Measurements from ENCODE around the gene CCDC82. TPM values are rescaled to one million over a fixed set of nuclear protein-coding genes. Genes with fewer than 3 reads are reported as not detected.

CCDC82 gene
- polyA plus RNA-seq, 1 of the 3 experiments (the other 2 are of a cell fraction), result 8.7 TPM

DNA sequence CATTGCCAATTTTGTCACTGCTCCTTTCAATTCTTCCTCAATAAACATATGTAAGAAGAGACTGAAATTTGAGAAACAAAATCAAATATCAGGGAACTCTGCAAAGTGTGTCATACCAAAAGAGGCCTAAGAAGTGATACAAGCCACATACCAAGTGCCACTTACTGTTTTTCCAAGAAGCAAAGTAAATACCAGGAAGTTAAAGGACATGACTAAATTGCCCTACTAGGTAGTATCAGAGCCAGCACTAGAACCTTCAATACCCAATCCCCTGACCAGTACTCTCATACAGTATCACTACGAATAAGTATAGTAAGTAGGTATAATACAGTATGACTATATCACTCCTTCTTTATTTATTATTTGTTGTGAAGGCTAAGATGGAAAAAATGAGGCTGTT is 60.3 kb downstream of the CCDC82 start (continued):
- no peak for TF ChIP-seq FOXJ3 (CRISPR knock-in tag; IDR thresholded peaks at IDR 0.05)

DNA sequence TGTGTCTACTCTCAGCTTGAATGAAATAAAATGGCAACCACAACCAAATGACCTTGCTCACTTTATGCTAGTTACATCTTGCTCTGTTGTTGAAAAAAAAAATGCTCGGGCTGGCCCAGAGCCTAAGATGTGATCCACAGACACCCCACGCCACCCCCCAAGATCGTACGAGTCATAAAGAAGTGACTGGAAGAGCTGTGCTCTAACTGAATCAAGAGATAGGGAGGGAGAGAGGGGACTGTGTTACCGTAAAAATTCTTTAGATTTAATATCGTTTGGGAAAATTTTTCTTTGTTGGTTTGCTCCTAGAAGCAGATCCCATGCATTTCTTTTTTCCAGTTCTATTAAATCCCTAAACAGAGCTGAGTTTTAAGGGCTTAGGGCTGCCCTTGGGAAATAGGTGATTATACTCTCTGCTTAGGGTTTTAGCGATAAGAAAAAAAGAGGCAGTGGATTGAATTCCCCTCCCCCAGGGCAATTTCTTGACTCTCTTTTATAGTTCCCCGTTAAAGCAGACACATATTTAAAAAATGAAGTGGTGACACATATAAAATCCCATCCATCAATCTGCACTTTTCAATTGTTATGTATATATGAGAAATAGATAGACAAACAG is 61.2 kb downstream of the CCDC82 start:
- Histone ChIP-seq H3K9ac (peak overlapping the region; percentile 52), H2AFZ (ENCODE audit: low read depth) (0 out of 2 replicates have a peak overlapping the region, but pooled peaks have one; percentile 19), H3K4me2 (peak overlapping the region; percentile 61), H3K36me3 (replicated peaks in 1 of 2; ENCODE audit: control insufficient read depth in 1 of 2, insufficient read depth in 2 of 2, low read length in 1 of 2) (peaks cover 2 to 18% of the 10 kb centered on the region in 2 experiments), H3K9me3 (no peaks in the 10 kb centered on the region), H3K4me1 (ENCODE audit: control insufficient read depth in 1 of 2, insufficient read depth in 2 of 2, low read depth in 1 of 2, low read length in 1 of 2) (peaks cover 0 to 49% of the 10 kb centered on the region in 2 experiments), H3K27me3 (ENCODE audit: insufficient read depth) (no peaks in the 10 kb centered on the region), H4K20me1 (ENCODE audit: insufficient read depth) (no peaks in the 10 kb centered on the region; the same call in 1 of the 2 replicates), H3K27ac (ENCODE audit: low read depth in 2 of 2, low read length in 1 of 2) (peak overlapping the region; percentile 41 to 65), H3K79me2 (ENCODE audit: insufficient read depth) (peaks cover 100% of the 10 kb centered on the region), H3F3A (replicated peaks; ENCODE audit: insufficient read depth) (peaks cover 60% of the 10 kb centered on the region), H3K9me2 (no peaks in the 10 kb centered on the region), H3K4me3 (ENCODE audit: low read depth in 2 of 2, low read length in 1 of 2) (peak overlapping the region in 1 of 2 experiments; percentile 36; a peak in 2 of 4 replicates)
- CTCF ChIA-PET, result interaction anchor here (0.7 to 1.5 kb wide), 2 partner anchors 13 to 15 kb away, joined by 3 to 7 read pairs; partner anchors contain the start of gene MAML2
- DNase-seq, result no peak
- 31% methylated on average over 8 of the region's 8 CpGs for WGBS (ENCODE audit: low lambda C conversion rate)
- POLR2A ChIA-PET, result no interaction called here
- TF ChIP-seq RFX5 (IDR thresholded peaks at IDR 0.05; ENCODE audit: low read length) (no peak), CHD2 (IDR thresholded peaks at IDR 0.05; ENCODE audit: low read length, partially characterized antibody) (no peak), EP300 (IDR thresholded peaks at IDR 0.05; ENCODE audit: borderline replicate concordance in 1 of 2, low read depth in 1 of 2, low read length in 1 of 2) (peak in 1 of 2 experiments; percentile 27; a peak in 1 of 4 replicates), TCF12 (IDR thresholded peaks at IDR 0.05) (0 out of 2 replicates have a peak, but pooled peaks have one; percentile 12), NFIC (IDR thresholded peaks at IDR 0.05; ENCODE audit: borderline replicate concordance) (peak; percentile 52), POLR2AphosphoS5 (IDR thresholded peaks at IDR 0.05; ENCODE audit: low read depth, low read length) (no peak)

DNA sequence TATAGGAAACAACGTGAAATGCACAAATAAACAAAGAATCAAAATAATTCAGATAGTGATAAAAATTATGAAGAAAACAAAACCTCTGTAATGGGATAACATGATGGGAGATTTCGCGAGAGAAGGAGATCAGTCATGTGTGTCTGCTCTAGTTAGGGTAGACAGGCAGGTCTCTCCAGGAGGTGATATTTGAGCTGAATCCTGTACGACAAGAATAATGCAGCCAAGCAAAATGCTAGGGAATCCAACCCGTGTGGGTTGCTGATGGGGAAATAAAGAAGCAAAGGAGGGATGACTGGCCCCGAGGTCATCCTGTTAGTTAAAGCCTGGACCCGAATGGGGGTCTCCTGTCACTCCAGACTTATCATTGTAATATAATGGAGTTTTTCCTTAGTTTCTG is 62.8 kb downstream of the CCDC82 start:
- Histone ChIP-seq H3K4me2 (no peak overlapping the region), H3K9me2 (no peaks in the 10 kb centered on the region), H4K20me1 (ENCODE audit: insufficient read depth) (no peaks in the 10 kb centered on the region; the same call in 1 of the 2 replicates), H3K4me1 (ENCODE audit: control insufficient read depth in 1 of 2, insufficient read depth in 2 of 2, low read depth in 1 of 2, low read length in 1 of 2) (peaks cover 0 to 34% of the 10 kb centered on the region in 2 experiments; a peak in 3 of 4 replicates), H3K9ac (no peak overlapping the region), H3K79me2 (ENCODE audit: insufficient read depth) (peaks cover 100% of the 10 kb centered on the region), H2AFZ (ENCODE audit: low read depth) (no peak overlapping the region), H3K27ac (ENCODE audit: low read depth in 2 of 2, low read length in 1 of 2) (peak overlapping the region in 1 of 2 experiments; percentile 75; a peak in 1 of 4 replicates), H3K4me3 (ENCODE audit: low read depth in 2 of 2, low read length in 1 of 2) (no peak overlapping the region), H3F3A (replicated peaks; ENCODE audit: insufficient read depth) (peaks cover 52% of the 10 kb centered on the region), H3K27me3 (ENCODE audit: insufficient read depth) (no peaks in the 10 kb centered on the region), H3K36me3 (replicated peaks in 1 of 2; ENCODE audit: control insufficient read depth in 1 of 2, insufficient read depth in 2 of 2, low read length in 1 of 2) (peaks cover 5 to 24% of the 10 kb centered on the region in 2 experiments), H3K9me3 (no peaks in the 10 kb centered on the region)
- ChIA-PET POLR2A (no interaction called here), CTCF (no interaction called here)
- DNase-seq, result no peak
- 90% methylated on average over 7 of the region's 7 CpGs for WGBS (ENCODE audit: low lambda C conversion rate)
- TF ChIP-seq, protein P1, sequence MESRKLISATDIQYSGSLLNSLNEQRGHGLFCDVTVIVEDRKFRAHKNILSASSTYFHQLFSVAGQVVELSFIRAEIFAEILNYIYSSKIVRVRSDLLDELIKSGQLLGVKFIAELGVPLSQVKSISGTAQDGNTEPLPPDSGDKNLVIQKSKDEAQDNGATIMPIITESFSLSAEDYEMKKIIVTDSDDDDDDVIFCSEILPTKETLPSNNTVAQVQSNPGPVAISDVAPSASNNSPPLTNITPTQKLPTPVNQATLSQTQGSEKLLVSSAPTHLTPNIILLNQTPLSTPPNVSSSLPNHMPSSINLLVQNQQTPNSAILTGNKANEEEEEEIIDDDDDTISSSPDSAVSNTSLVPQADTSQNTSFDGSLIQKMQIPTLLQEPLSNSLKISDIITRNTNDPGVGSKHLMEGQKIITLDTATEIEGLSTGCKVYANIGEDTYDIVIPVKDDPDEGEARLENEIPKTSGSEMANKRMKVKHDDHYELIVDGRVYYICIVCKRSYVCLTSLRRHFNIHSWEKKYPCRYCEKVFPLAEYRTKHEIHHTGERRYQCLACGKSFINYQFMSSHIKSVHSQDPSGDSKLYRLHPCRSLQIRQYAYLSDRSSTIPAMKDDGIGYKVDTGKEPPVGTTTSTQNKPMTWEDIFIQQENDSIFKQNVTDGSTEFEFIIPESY (IDR thresholded peaks at IDR 0.05; ENCODE audit: borderline replicate concordance, low read depth), result no peak
- no peak for TF ChIP-seq YY1 (IDR thresholded peaks at IDR 0.05; ENCODE audit: low read depth)
- no peak for TF ChIP-seq EZH2phosphoT487 (IDR thresholded peaks at IDR 0.05; ENCODE audit: borderline replicate concordance, low read depth)
- no peak for TF ChIP-seq TAF1 (IDR thresholded peaks at IDR 0.05; ENCODE audit: borderline replicate concordance, low read depth, low read length)
- TF ChIP-seq RXRA (IDR thresholded peaks at IDR 0.05; ENCODE audit: borderline replicate concordance, low read depth), result no peak
- no peak for TF ChIP-seq EP300 (IDR thresholded peaks at IDR 0.05; ENCODE audit: borderline replicate concordance in 1 of 2, low read depth in 1 of 2, low read length in 1 of 2)
- no peak for TF ChIP-seq ELF1 (IDR thresholded peaks at IDR 0.05)
- no peak for TF ChIP-seq SMC3 (IDR thresholded peaks at IDR 0.05; ENCODE audit: low read depth, low read length)
- TF ChIP-seq, protein P2, sequence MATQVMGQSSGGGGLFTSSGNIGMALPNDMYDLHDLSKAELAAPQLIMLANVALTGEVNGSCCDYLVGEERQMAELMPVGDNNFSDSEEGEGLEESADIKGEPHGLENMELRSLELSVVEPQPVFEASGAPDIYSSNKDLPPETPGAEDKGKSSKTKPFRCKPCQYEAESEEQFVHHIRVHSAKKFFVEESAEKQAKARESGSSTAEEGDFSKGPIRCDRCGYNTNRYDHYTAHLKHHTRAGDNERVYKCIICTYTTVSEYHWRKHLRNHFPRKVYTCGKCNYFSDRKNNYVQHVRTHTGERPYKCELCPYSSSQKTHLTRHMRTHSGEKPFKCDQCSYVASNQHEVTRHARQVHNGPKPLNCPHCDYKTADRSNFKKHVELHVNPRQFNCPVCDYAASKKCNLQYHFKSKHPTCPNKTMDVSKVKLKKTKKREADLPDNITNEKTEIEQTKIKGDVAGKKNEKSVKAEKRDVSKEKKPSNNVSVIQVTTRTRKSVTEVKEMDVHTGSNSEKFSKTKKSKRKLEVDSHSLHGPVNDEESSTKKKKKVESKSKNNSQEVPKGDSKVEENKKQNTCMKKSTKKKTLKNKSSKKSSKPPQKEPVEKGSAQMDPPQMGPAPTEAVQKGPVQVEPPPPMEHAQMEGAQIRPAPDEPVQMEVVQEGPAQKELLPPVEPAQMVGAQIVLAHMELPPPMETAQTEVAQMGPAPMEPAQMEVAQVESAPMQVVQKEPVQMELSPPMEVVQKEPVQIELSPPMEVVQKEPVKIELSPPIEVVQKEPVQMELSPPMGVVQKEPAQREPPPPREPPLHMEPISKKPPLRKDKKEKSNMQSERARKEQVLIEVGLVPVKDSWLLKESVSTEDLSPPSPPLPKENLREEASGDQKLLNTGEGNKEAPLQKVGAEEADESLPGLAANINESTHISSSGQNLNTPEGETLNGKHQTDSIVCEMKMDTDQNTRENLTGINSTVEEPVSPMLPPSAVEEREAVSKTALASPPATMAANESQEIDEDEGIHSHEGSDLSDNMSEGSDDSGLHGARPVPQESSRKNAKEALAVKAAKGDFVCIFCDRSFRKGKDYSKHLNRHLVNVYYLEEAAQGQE (IDR thresholded peaks at IDR 0.05; ENCODE audit: low read depth, low read length), result no peak
- TF ChIP-seq RFX5 (IDR thresholded peaks at IDR 0.05; ENCODE audit: low read length), result no peak
- TF ChIP-seq, protein P3, sequence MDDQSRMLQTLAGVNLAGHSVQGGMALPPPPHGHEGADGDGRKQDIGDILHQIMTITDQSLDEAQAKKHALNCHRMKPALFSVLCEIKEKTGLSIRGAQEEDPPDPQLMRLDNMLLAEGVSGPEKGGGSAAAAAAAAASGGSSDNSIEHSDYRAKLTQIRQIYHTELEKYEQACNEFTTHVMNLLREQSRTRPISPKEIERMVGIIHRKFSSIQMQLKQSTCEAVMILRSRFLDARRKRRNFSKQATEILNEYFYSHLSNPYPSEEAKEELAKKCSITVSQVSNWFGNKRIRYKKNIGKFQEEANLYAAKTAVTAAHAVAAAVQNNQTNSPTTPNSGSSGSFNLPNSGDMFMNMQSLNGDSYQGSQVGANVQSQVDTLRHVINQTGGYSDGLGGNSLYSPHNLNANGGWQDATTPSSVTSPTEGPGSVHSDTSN (IDR thresholded peaks at IDR 0.05), result no peak
- TF ChIP-seq NRF1 (IDR thresholded peaks at IDR 0.05; ENCODE audit: low read depth, low read length), result no peak
